HepG2 (cell line): ENCODE data around the gene DIABLO. TPM values are rescaled to one million over a fixed set of nuclear protein-coding genes. Genes with fewer than 3 reads are reported as not detected.

ENCODE experiments used
- AGO1 ChIP-seq: fragments of 200-400 bp; formaldehyde crosslinking; IDR thresholded peaks from 2 replicates; pipeline ENCODE4 v1.6.1; 2017; ENCODE audit warnings: mild to moderate bottlenecking, low read depth, low read length, moderate library complexity; ENCODE audit not compliant: poor library complexity, severe bottlenecking
- BHLHE40 ChIP-seq: IDR thresholded peaks from 2 replicates; pipeline ENCODE4 v1.6.1; 2011; ENCODE audit warnings: low read length, improper control_type of control experiment
- DNMT3B ChIP-seq: conservative IDR thresholded peaks from 2 replicates; pipeline ENCODE4 v1.6.1; 2016; ENCODE audit warnings: missing biosample characterization, control low read depth
- HINFP ChIP-seq: sonication (generic); formaldehyde crosslinking; IDR thresholded peaks from 2 replicates; pipeline ENCODE4 v1.4.0; 2020; ENCODE audit warnings: low read depth, mild to moderate bottlenecking, missing genetic modification reagents
- HOXA7 ChIP-seq: sonication (generic); formaldehyde crosslinking; IDR thresholded peaks from 2 replicates; pipeline ENCODE4 v1.8.1; 2022; ENCODE audit warnings: mild to moderate bottlenecking, missing genetic modification reagents, moderate library complexity
- KMT2A ChIP-seq: sonication (generic); formaldehyde crosslinking; IDR thresholded peaks from 2 replicates; pipeline ENCODE4 v1.4.0; 2020; ENCODE audit warnings: missing genetic modification reagents
- MAFF ChIP-seq: IDR thresholded peaks from 2 replicates; pipeline ENCODE4 v1.6.1; 2011; ENCODE audit warnings: low read depth, low read length, improper control_type of control experiment
- MYNN ChIP-seq: sonication (generic); formaldehyde crosslinking; IDR thresholded peaks from 2 replicates; pipeline ENCODE4 v1.4.0; 2020; ENCODE audit warnings: mild to moderate bottlenecking, low read depth, missing genetic modification reagents
- SNAI1 ChIP-seq: sonication (generic); formaldehyde crosslinking; IDR thresholded peaks from 2 replicates; pipeline ENCODE4 v1.5.0; 2020; ENCODE audit warnings: mild to moderate bottlenecking, missing genetic modification reagents, borderline replicate concordance
- SOX13 ChIP-seq, 3 experiments: fragments of 450-650 bp in 1 of 3; sonication (generic) in 1 of 3; formaldehyde crosslinking in 1 of 3; IDR thresholded peaks in 2 of 3; conservative IDR thresholded peaks in 1 of 3; 2 replicates each; pipeline versions ENCODE4 v1.5.0 to v1.6.1; 2016 to 2020; ENCODE audit warnings: antibody characterized with exemption in 1 of 3, mild to moderate bottlenecking in 1 of 3, missing compliant biosample characterization in 1 of 3, missing genetic modification reagents in 1 of 3, moderate library complexity in 1 of 3
- ZBTB38 ChIP-seq: sonication (generic); formaldehyde crosslinking; IDR thresholded peaks from 2 replicates; pipeline ENCODE4 v1.5.1; 2020; ENCODE audit warnings: mild to moderate bottlenecking, missing genetic modification reagents
- ZFP41 ChIP-seq: sonication (generic); formaldehyde crosslinking; IDR thresholded peaks from 2 replicates; pipeline ENCODE4 v1.4.0; 2020; ENCODE audit warnings: mild to moderate bottlenecking, missing genetic modification reagents, borderline replicate concordance
- ZNF12 ChIP-seq: sonication (generic); formaldehyde crosslinking; IDR thresholded peaks from 2 replicates; pipeline ENCODE4 v1.5.0; 2020; ENCODE audit warnings: missing genetic modification reagents
- ZNF253 ChIP-seq: sonication (generic); formaldehyde crosslinking; IDR thresholded peaks from 2 replicates; pipeline ENCODE4 v1.8.0; 2022; ENCODE audit warnings: mild to moderate bottlenecking, missing genetic modification reagents, borderline replicate concordance
- ZNF256 ChIP-seq: sonication (generic); formaldehyde crosslinking; conservative IDR thresholded peaks from 2 replicates; pipeline ENCODE4 v1.4.0; 2020; ENCODE audit warnings: missing genetic modification reagents
- ZNF264 ChIP-seq: sonication (generic); formaldehyde crosslinking; IDR thresholded peaks from 2 replicates; pipeline ENCODE4 v1.4.0; 2020; ENCODE audit warnings: missing genetic modification reagents
- ZNF3 ChIP-seq: IDR thresholded peaks from 2 replicates; pipeline ENCODE4 v1.7.0; 2017; ENCODE audit warnings: inconsistent platforms
- ZNF326 ChIP-seq: sonication (generic); formaldehyde crosslinking; IDR thresholded peaks from 2 replicates; pipeline ENCODE4 v1.4.0; 2020; ENCODE audit warnings: missing genetic modification reagents, borderline replicate concordance
- ZNF749 ChIP-seq: sonication (generic); formaldehyde crosslinking; IDR thresholded peaks from 2 replicates; pipeline ENCODE4 v1.8.0; 2022; ENCODE audit warnings: mild to moderate bottlenecking, missing genetic modification reagents, moderate library complexity, borderline replicate concordance
- polyA plus RNA-seq, 8 experiments: library from polyadenylated mRNA; depleted of rRNA in 3 of 8; stranded (reverse) in 7 of 8; unstranded in 1 of 8; fragments of >200 nt; fragmentation: Illumina TruSeq in 4 of 8; extraction: Trizol in 4 of 8; gene quantifications; 2 replicates each; pipeline versions ENCODE4 v1.2.1 to v1.2.3, GENCODE V29; 2011 to 2016; ENCODE audit warnings: low read depth in 4 of 8, missing spikeins in 1 of 8, mixed read lengths in 1 of 8; ENCODE audit not compliant: insufficient read depth in 1 of 8
- total RNA-seq, 5 experiments: library from RNA; depleted of rRNA; stranded (reverse); fragments of >200 nt; fragmentation: Illumina TruSeq; extraction: Trizol; gene quantifications; 2 replicates each; pipeline ENCODE4 v1.2.3, GENCODE V29; 2016; ENCODE audit warnings: low read depth in 1 of 5
- TF ChIP-seq, protein P1 (sequence below), 2 experiments: sonication (generic) in 1 of 2; formaldehyde crosslinking in 1 of 2; IDR thresholded peaks; 2 replicates each; pipeline versions ENCODE4 v1.4.0 to v1.6.1; 2016 to 2020; ENCODE audit warnings: borderline replicate concordance in 1 of 2, low read depth in 1 of 2, mild to moderate bottlenecking in 1 of 2, missing genetic modification reagents in 1 of 2
- TF ChIP-seq, protein P2 (sequence below): sonication (generic); formaldehyde crosslinking; IDR thresholded peaks from 2 replicates; pipeline ENCODE4 v1.8.0; 2022; ENCODE audit warnings: missing genetic modification reagents, mild to moderate bottlenecking, inconsistent platforms, borderline replicate concordance

Gene DIABLO
- total and polyA plus RNA-seq, 2 of the 13 experiments (the other 11 are each of a cell fraction or from before 2014, with no cell fraction given) = 20.7 to 70.9 TPM

- TF ChIP-seq ZNF264 (CRISPR knock-in tag) (peak; percentile 79; the same call in 1 of the 2 replicates), BHLHE40 (peak; percentile 52; the same call in 1 of the 2 replicates), HINFP (CRISPR knock-in tag) (no peak; the same call in 1 of the 2 replicates), ZNF3 (CRISPR knock-in tag) (peak; percentile 72; the same call in 1 of the 2 replicates), SOX13 (IDR thresholded peaks at IDR 0.05) (no peak; the same call in 1 of the 2 replicates), SOX13 (CRISPR knock-in tag; conservative IDR thresholded peaks at IDR 0.05 in 1 of 2, IDR thresholded peaks at IDR 0.05 in 1 of 2) (peak in 1 of 2 experiments; percentile 32; a peak in 1 of 4 replicates), HOXA7 (CRISPR knock-in tag) (0 out of 2 replicates have a peak, but pooled peaks have one; percentile 12), DNMT3B (CRISPR knock-in tag) (peak; percentile 84; the same call in 1 of the 2 replicates), ZNF749 (CRISPR knock-in tag) (peak; percentile 73; the same call in 1 of the 2 replicates), KMT2A (CRISPR knock-in tag) (no peak), ZFP41 (0 out of 2 replicates have a peak, but pooled peaks have one; percentile 84), ZBTB38 (CRISPR knock-in tag) (peak; percentile 73; the same call in 1 of the 2 replicates), AGO1 (no peak), ZNF253 (CRISPR knock-in tag) (peak; percentile 92), ZNF326 (CRISPR knock-in tag) (no peak), ZNF12 (CRISPR knock-in tag) (peak; percentile 73; the same call in 1 of the 2 replicates), SNAI1 (CRISPR knock-in tag) (no peak), ZNF256 (CRISPR knock-in tag) (peak; percentile 96), MAFF (no peak), MYNN (CRISPR knock-in tag) (0 out of 2 replicates have a peak, but pooled peaks have one; percentile 50)
- TF ChIP-seq, protein P1, sequence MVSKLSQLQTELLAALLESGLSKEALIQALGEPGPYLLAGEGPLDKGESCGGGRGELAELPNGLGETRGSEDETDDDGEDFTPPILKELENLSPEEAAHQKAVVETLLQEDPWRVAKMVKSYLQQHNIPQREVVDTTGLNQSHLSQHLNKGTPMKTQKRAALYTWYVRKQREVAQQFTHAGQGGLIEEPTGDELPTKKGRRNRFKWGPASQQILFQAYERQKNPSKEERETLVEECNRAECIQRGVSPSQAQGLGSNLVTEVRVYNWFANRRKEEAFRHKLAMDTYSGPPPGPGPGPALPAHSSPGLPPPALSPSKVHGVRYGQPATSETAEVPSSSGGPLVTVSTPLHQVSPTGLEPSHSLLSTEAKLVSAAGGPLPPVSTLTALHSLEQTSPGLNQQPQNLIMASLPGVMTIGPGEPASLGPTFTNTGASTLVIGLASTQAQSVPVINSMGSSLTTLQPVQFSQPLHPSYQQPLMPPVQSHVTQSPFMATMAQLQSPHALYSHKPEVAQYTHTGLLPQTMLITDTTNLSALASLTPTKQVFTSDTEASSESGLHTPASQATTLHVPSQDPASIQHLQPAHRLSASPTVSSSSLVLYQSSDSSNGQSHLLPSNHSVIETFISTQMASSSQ (IDR thresholded peaks at IDR 0.05; ENCODE audit: low read depth) = no peak
- TF ChIP-seq, protein P1 (CRISPR knock-in tag; IDR thresholded peaks at IDR 0.05; ENCODE audit: borderline replicate concordance) = peak; percentile 34; the same call in 1 of the 2 replicates
- TF ChIP-seq, protein P2, sequence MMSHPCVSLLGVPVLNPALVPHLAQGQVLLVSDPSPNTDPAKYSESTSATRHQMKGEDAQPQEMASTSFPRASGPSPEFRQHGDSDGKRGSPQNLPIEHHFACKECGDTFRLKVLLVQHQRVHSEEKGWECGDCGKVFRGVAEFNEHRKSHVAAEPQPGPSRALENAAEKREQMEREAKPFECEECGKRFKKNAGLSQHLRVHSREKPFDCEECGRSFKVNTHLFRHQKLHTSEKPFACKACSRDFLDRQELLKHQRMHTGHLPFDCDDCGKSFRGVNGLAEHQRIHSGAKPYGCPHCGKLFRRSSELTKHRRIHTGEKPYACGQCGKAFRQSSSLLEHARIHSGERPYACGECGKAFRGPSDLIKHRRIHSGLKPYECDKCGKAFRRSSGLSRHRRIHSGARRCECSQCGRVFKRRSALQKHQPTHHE (CRISPR knock-in tag) = peak; percentile 13; the same call in 1 of the 2 replicates
Measured at GRCh38 chr12:122226366-122227125, 694 bp upstream of the DIABLO start (continued).
